WTC11 (cell line): Measurements from ENCODE around the gene ATP8B3. TPM values are rescaled to one million over a fixed set of nuclear protein-coding genes. Genes with fewer than 3 reads are reported as not detected.

Experiments used
- ATAC-seq: fragments of 200-7000 bp; cut with Tn5 transposase; 2 replicates; pipeline ENCODE4 v1.10.0; 2021; ENCODE audit warnings: mild to moderate bottlenecking, moderate library complexity
- CTCF ChIA-PET: fragments of 300-600 bp; sonication (Branson Sonifier 250); formaldehyde crosslinking; loops from one replicate; lab custom pipeline; 2021; ENCODE audit warnings: antibody characterized with exemption; lab: Charles Lee
- POLR2A ChIA-PET: fragments of 350-600 bp; sonication (Branson Sonifier 250); formaldehyde crosslinking; loops from one replicate; lab custom pipeline; 2021; ENCODE audit warnings: antibody characterized with exemption; lab: Charles Lee
- DNase-seq: peaks from one replicate; pipeline ENCODE4 v3.0.0; 2021; ENCODE audit warnings: low spot score
- H3K27ac Mint-ChIP-seq: 2 replicates; pipeline ENCODE4 v1.8.0; 2021; ENCODE audit warnings: mixed read lengths
- H3K27me3 Mint-ChIP-seq: 2 replicates; pipeline ENCODE4 v1.8.0; 2021; ENCODE audit warnings: low read depth, mild to moderate bottlenecking, moderate library complexity, mixed read lengths
- H3K36me3 Mint-ChIP-seq: 2 replicates; pipeline ENCODE4 v1.8.0; 2021; ENCODE audit warnings: mixed read lengths
- H3K4me1 Mint-ChIP-seq: 2 replicates; pipeline ENCODE4 v1.8.0; 2022; ENCODE audit warnings: mixed read lengths
- H3K4me3 Mint-ChIP-seq: 2 replicates; pipeline ENCODE4 v1.8.0; 2021; ENCODE audit warnings: mild to moderate bottlenecking, moderate library complexity, mixed read lengths
- H3K9me3 Mint-ChIP-seq: 2 replicates; pipeline ENCODE4 v1.8.0; 2021; ENCODE audit warnings: mixed read lengths
- AFF4 ChIP-seq: sonication (generic); formaldehyde crosslinking; IDR thresholded peaks from 2 replicates; pipeline ENCODE4 v1.8.1; 2023; ENCODE audit warnings: mild to moderate bottlenecking, missing genetic modification reagents, borderline replicate concordance
- ARID4B ChIP-seq: sonication (generic); formaldehyde crosslinking; IDR thresholded peaks from 2 replicates; pipeline ENCODE4 v1.8.0; 2023; ENCODE audit warnings: missing genetic modification reagents, mild to moderate bottlenecking, borderline replicate concordance
- ATF3 ChIP-seq: sonication (generic); formaldehyde crosslinking; conservative IDR thresholded peaks from 2 replicates; pipeline ENCODE4 v1.8.1; 2022; ENCODE audit warnings: mild to moderate bottlenecking, missing genetic modification reagents
- ATF6 ChIP-seq: sonication (generic); formaldehyde crosslinking; IDR thresholded peaks from 2 replicates; pipeline ENCODE4 v1.8.1; 2023; ENCODE audit warnings: mild to moderate bottlenecking, missing genetic modification reagents
- CBFB ChIP-seq: sonication (generic); formaldehyde crosslinking; IDR thresholded peaks from 2 replicates; pipeline ENCODE4 v1.8.1; 2022; ENCODE audit warnings: mild to moderate bottlenecking, low read depth, missing genetic modification reagents
- ELF4 ChIP-seq: sonication (generic); formaldehyde crosslinking; IDR thresholded peaks from 2 replicates; pipeline ENCODE4 v1.8.1; 2022; ENCODE audit warnings: low read depth, mild to moderate bottlenecking, moderate library complexity, missing genetic modification reagents
- GTF2I ChIP-seq: fragments of 250-450 bp; sonication (Bioruptor Pico); conservative IDR thresholded peaks from 2 replicates; pipeline ENCODE4 v1.4.0; 2021; ENCODE audit warnings: mild to moderate bottlenecking
- MAX ChIP-seq: sonication (generic); formaldehyde crosslinking; IDR thresholded peaks from 2 replicates; pipeline ENCODE4 v1.8.0; 2022; ENCODE audit warnings: mild to moderate bottlenecking, missing genetic modification reagents
- PRDM15 ChIP-seq: sonication (generic); formaldehyde crosslinking; IDR thresholded peaks from 2 replicates; pipeline ENCODE4 v1.8.0; 2022; ENCODE audit warnings: missing genetic modification reagents
- PRRX2 ChIP-seq: fragments of 250-450 bp; sonication (Bioruptor Pico); IDR thresholded peaks from 2 replicates; pipeline ENCODE4 v1.8.0; 2021; ENCODE audit warnings: mild to moderate bottlenecking
- RORB ChIP-seq: fragments of 250-450 bp; sonication (Bioruptor Pico); IDR thresholded peaks from 2 replicates; pipeline ENCODE4 v1.9.0; 2021; ENCODE audit warnings: mild to moderate bottlenecking
- ZBTB21 ChIP-seq: sonication (generic); formaldehyde crosslinking; IDR thresholded peaks from 2 replicates; pipeline ENCODE4 v1.8.1; 2023; ENCODE audit warnings: mild to moderate bottlenecking, missing genetic modification reagents, borderline replicate concordance
- ZMAT4 ChIP-seq: fragments of 250-450 bp; sonication (Bioruptor Pico); IDR thresholded peaks from 2 replicates; pipeline ENCODE4 v1.9.0; 2021; ENCODE audit warnings: mild to moderate bottlenecking
- ZNF263 ChIP-seq: sonication (generic); formaldehyde crosslinking; IDR thresholded peaks from 2 replicates; pipeline ENCODE4 v1.8.1; 2022; ENCODE audit warnings: low read depth, mild to moderate bottlenecking, moderate library complexity, missing genetic modification reagents
- ZNF281 ChIP-seq: sonication (generic); formaldehyde crosslinking; IDR thresholded peaks from 2 replicates; pipeline ENCODE4 v1.8.0; 2023; ENCODE audit warnings: mild to moderate bottlenecking, missing genetic modification reagents
- ZNF396 ChIP-seq: fragments of 250-450 bp; sonication (Bioruptor Pico); IDR thresholded peaks from 2 replicates; pipeline ENCODE4 v1.8.0; 2021; ENCODE audit warnings: mild to moderate bottlenecking, moderate library complexity, borderline replicate concordance
- ZNF423 ChIP-seq: fragments of 250-450 bp; sonication (Bioruptor Pico); IDR thresholded peaks from 2 replicates; pipeline ENCODE4 v2.1.2; 2022; ENCODE audit warnings: mild to moderate bottlenecking, moderate library complexity
- ZNF671 ChIP-seq: fragments of 250-450 bp; sonication (Bioruptor Pico); IDR thresholded peaks from 2 replicates; pipeline ENCODE4 v1.8.0; 2021; ENCODE audit warnings: mild to moderate bottlenecking
- total RNA-seq: library from RNA; stranded (reverse); gene quantifications from 3 replicates; pipeline ENCODE4 v1.2.3, GENCODE V29; 2021

Gene ATP8B3
- total RNA-seq, 1 experiment from 2014 or later = 5.5 TPM

GRCh38 chr19:1758231-1758577 is 53.9 kb downstream of the ATP8B3 start (continued):
- TF ChIP-seq ZNF281 (no peak), RORB (CRISPR knock-in tag) (no peak), ZBTB21 (CRISPR knock-in tag) (no peak), PRDM15 (CRISPR knock-in tag) (no peak), ZNF396 (no peak)

- Mint-ChIP-seq H3K4me3 (0 out of 2 replicates have a peak overlapping the region, but pooled peaks have one; percentile 12), H3K9me3 (no peaks in the 10 kb centered on the region), H3K4me1 (peaks cover 11% of the 10 kb centered on the region), H3K36me3 (no peaks in the 10 kb centered on the region), H3K27me3 (peaks cover 91% of the 10 kb centered on the region), H3K27ac (no peak overlapping the region)
- CTCF ChIA-PET = interaction anchor here (1.0 kb wide), 1 partner anchor 85 kb away, joined by 3 read pairs; no protein-coding TSS in a partner anchor
- POLR2A ChIA-PET = no interaction called here
- DNase-seq = no peak
- no peak for ATAC-seq
- TF ChIP-seq CBFB (no peak), ATF6 (CRISPR knock-in tag) (no peak), MAX (no peak), ELF4 (CRISPR knock-in tag) (no peak), ZMAT4 (CRISPR knock-in tag) (no peak), ZNF263 (CRISPR knock-in tag) (no peak), GTF2I (no peak), ARID4B (CRISPR knock-in tag) (no peak), AFF4 (no peak), ATF3 (CRISPR knock-in tag) (no peak), PRRX2 (CRISPR knock-in tag) (no peak), ZNF671 (CRISPR knock-in tag) (no peak), ZNF423 (no peak)
These were observed 54.4 kb downstream of the ATP8B3 start for GRCh38 chr19:1757468-1758230.
